AG04450 (cell line): Measurements from ENCODE around the gene FBXO10. TPM values are rescaled to one million over a fixed set of nuclear protein-coding genes. Genes with fewer than 3 reads are reported as not detected.
"Not testable (repeated sequence)": the region's sequence is repeated elsewhere in the genome, so short reads cannot be mapped to it uniquely, and the experiment has no call there.

Experiments used
- CTCF ChIA-PET: fragments of 300-600, 350-600 bp; formaldehyde crosslinking; extraction: SDS; loops from one replicate; lab custom pipeline; 2022; ENCODE audit warnings: antibody characterized with exemption, inconsistent platforms; lab: Charles Lee
- POLR2A ChIA-PET: fragments of 350-600 bp; formaldehyde crosslinking; extraction: SDS; loops from one replicate; lab custom pipeline; 2021; ENCODE audit warnings: antibody characterized with exemption, inconsistent platforms; lab: Yijun Ruan, JAX
- DNase-seq: peaks from one replicate; pipeline ENCODE4 v3.0.0-alpha.2; 2011; ENCODE audit warnings: low read depth, low spot score
- H3K27ac ChIP-seq: one replicate; pipeline ENCODE4 v1.5.1; 2012; ENCODE audit warnings: low read depth, low read length, control low read depth
- H3K27me3 ChIP-seq: one replicate; pipeline ENCODE4 v1.6.0; 2012; ENCODE audit warnings: low read length; ENCODE audit not compliant: control insufficient read depth, insufficient read depth
- H3K4me3 ChIP-seq: 2 replicates; pipeline ENCODE4 v1.5.1; 2011; ENCODE audit warnings: mild to moderate bottlenecking, low read depth, low read length, control low read depth
- H3K9me3 ChIP-seq: 2 replicates; pipeline ENCODE4 v1.5.1; 2012; ENCODE audit warnings: low read length; ENCODE audit not compliant: control insufficient read depth, insufficient read depth
- CTCF ChIP-seq: IDR thresholded peaks from 2 replicates; pipeline ENCODE4 v1.5.1; 2011; ENCODE audit warnings: low read depth, low read length, control low read depth, inconsistent platforms
- polyA plus RNA-seq: library from polyadenylated mRNA; depleted of rRNA; stranded (reverse); fragments of >200 nt; gene quantifications from 2 replicates; pipeline ENCODE4 v1.2.3, GENCODE V29; 2011

FBXO10 gene
- polyA plus RNA-seq, 1 experiment = 9.7 TPM

- Histone ChIP-seq H3K27me3 (peaks cover 8% of the 10 kb centered on the region), H3K4me3 (no peak overlapping the region), H3K9me3 (no peaks in the 10 kb centered on the region; the same call in 1 of the 2 replicates), H3K27ac (no peak overlapping the region)
- TF ChIP-seq CTCF = no peak
- POLR2A ChIA-PET = no interaction called here
- CTCF ChIA-PET = interaction anchor here (1.0 to 2.2 kb wide), 6 partner anchors 8 to 783 kb away, joined by 3 to 10 read pairs (median 6); partner anchors contain the start of gene TOMM5
- no peak for DNase-seq
These were observed 95.4 kb downstream of the FBXO10 start for GRCh38 chr9:37480759-37481158.

- POLR2A ChIA-PET, H3K27me3 ChIP-seq, H3K27ac ChIP-seq, CTCF ChIA-PET, H3K9me3 ChIP-seq, H3K4me3 ChIP-seq, DNase-seq: not testable (repeated sequence)
These were observed 98.1 kb downstream of the FBXO10 start for GRCh38 chr9:37477987-37478619.

GRCh38 chr9:37477443-37477842, 98.7 kb downstream of the FBXO10 start:
- CTCF ChIA-PET = not testable (repeated sequence)

GRCh38 chr9:37476930-37477329, 99.2 kb downstream of the FBXO10 start:
- no peak for DNase-seq
- Histone ChIP-seq H3K4me3 (no peak overlapping the region), H3K27ac (no peak overlapping the region), H3K9me3 (peaks cover 2% of the 10 kb centered on the region), H3K27me3 (peaks cover 8% of the 10 kb centered on the region)
- POLR2A ChIA-PET = no interaction called here
- CTCF ChIA-PET = no interaction called here
- no peak for TF ChIP-seq CTCF

More at GRCh38 chr9:37477443-37477842, 98.7 kb downstream of the FBXO10 start:
- POLR2A ChIA-PET, DNase-seq, H3K27ac ChIP-seq, H3K27me3 ChIP-seq, H3K4me3 ChIP-seq, H3K9me3 ChIP-seq: not testable (repeated sequence)

- ChIA-PET CTCF (no interaction called here), POLR2A (no interaction called here)
- DNase-seq = no peak
- no peak for TF ChIP-seq CTCF
- Histone ChIP-seq H3K27me3 (peaks cover 6% of the 10 kb centered on the region), H3K4me3 (no peak overlapping the region), H3K9me3 (peaks cover 2% of the 10 kb centered on the region), H3K27ac (no peak overlapping the region)
These were observed 101.7 kb downstream of the FBXO10 start for GRCh38 chr9:37474438-37474837.

GRCh38 chr9:37473982-37474381, 102.2 kb downstream of the FBXO10 start:
- CTCF ChIA-PET = interaction anchor here (0.6 kb wide), 1 partner anchor 8 kb away, joined by 4 read pairs; no protein-coding TSS in a partner anchor
- H3K4me3 ChIP-seq, H3K27me3 ChIP-seq, H3K9me3 ChIP-seq, DNase-seq, H3K27ac ChIP-seq, POLR2A ChIA-PET: not testable (repeated sequence)
